Osteocyte (in vitro differentiated cells): ENCODE results near the gene TEX11. TPM values are rescaled to one million over a fixed set of nuclear protein-coding genes. Genes with fewer than 3 reads are reported as not detected.
"Not testable (repeated sequence)": the region's sequence is repeated elsewhere in the genome, so short reads cannot be mapped to it uniquely, and the experiment has no call there.

Source experiments
- DNase-seq: peaks from one replicate; pipeline ENCODE4 v3.0.0; 2021; ENCODE audit warnings: mixed read lengths; ENCODE audit not compliant: unreplicated experiment; ENCODE audit errors: extremely low spot score
- H3K27ac Mint-ChIP-seq: one replicate; pipeline ENCODE4 v1.8.0; 2021; ENCODE audit warnings: mild to moderate bottlenecking, mixed read lengths; ENCODE audit not compliant: unreplicated experiment
- H3K27me3 Mint-ChIP-seq: one replicate; pipeline ENCODE4 v1.8.0; 2021; ENCODE audit warnings: mixed read lengths; ENCODE audit not compliant: unreplicated experiment
- H3K36me3 Mint-ChIP-seq: one replicate; pipeline ENCODE4 v1.8.0; 2021; ENCODE audit warnings: mixed read lengths; ENCODE audit not compliant: unreplicated experiment
- H3K4me1 Mint-ChIP-seq: one replicate; pipeline ENCODE4 v1.8.0; 2021; ENCODE audit warnings: mixed read lengths; ENCODE audit not compliant: unreplicated experiment
- H3K4me3 Mint-ChIP-seq: one replicate; pipeline ENCODE4 v1.8.0; 2021; ENCODE audit warnings: mild to moderate bottlenecking, moderate library complexity, mixed read lengths; ENCODE audit not compliant: unreplicated experiment
- H3K9me3 Mint-ChIP-seq: one replicate; pipeline ENCODE4 v1.8.0; 2021; ENCODE audit warnings: mixed read lengths; ENCODE audit not compliant: unreplicated experiment
- total RNA-seq: library from RNA; stranded (reverse); gene quantifications from 2 replicates; pipeline ENCODE4 v1.2.1, GENCODE V29; 2021
- TF ChIP-seq, protein P1 (sequence below): fragments of 200-600 bp; sonication (generic); IDR thresholded peaks from 2 replicates; pipeline ENCODE4 v1.5.0; 2021; ENCODE audit warnings: antibody characterized with exemption, mild to moderate bottlenecking, moderate library complexity

The TEX11 gene
- total RNA-seq, 1 donor from 2014 or later = not detected

DNA sequence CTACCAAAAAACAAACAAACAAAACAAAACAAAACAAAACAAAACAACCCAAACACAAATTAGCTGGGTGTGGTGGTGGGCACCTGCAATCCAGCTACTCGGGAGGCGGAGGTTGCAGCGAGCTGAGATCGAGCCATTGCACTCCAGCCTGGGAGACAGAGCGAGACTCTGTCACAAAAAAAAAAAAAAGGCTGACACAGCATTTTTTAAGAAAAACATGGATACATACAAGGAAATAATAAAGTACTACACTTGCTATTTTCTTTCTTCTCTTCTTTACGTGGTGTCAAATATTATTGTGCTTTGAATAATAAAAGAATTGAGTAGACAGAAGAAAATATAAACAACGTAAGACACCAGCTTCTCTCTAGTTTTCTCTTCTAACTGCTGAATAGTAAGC lies 73.9 kb downstream of the TEX11 start:
- H3K4me1 Mint-ChIP-seq = no peaks in the 10 kb centered on the region
- H3K36me3 Mint-ChIP-seq = no peaks in the 10 kb centered on the region
- no peaks in the 10 kb centered on the region for H3K27me3 Mint-ChIP-seq
- DNase-seq = no peak
- peaks cover 6% of the 10 kb centered on the region for H3K9me3 Mint-ChIP-seq
- no peak overlapping the region for H3K27ac Mint-ChIP-seq
- TF ChIP-seq, protein P1, sequence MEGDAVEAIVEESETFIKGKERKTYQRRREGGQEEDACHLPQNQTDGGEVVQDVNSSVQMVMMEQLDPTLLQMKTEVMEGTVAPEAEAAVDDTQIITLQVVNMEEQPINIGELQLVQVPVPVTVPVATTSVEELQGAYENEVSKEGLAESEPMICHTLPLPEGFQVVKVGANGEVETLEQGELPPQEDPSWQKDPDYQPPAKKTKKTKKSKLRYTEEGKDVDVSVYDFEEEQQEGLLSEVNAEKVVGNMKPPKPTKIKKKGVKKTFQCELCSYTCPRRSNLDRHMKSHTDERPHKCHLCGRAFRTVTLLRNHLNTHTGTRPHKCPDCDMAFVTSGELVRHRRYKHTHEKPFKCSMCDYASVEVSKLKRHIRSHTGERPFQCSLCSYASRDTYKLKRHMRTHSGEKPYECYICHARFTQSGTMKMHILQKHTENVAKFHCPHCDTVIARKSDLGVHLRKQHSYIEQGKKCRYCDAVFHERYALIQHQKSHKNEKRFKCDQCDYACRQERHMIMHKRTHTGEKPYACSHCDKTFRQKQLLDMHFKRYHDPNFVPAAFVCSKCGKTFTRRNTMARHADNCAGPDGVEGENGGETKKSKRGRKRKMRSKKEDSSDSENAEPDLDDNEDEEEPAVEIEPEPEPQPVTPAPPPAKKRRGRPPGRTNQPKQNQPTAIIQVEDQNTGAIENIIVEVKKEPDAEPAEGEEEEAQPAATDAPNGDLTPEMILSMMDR = no peak
- no peak overlapping the region for H3K4me3 Mint-ChIP-seq

DNA sequence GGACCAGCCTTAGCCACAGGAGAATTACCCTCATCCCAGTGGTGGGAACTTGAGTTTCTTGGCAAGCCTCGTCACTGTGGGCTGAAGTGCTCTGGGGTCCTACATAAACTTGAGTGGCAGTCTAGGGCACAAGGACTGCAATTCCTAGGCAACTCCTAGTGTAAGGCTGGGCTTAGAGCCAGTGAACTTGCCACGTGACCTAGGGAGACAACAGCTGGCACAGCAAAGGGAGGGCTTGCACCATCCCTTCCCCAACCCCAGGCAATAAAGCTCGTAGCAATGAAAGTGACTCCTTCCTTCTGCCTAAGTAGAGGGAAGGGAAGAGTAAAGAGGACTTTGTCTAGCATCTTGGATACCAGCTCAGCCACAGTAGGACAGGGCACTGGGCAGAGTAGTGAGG lies 81.8 kb downstream of the TEX11 start:
- no peaks in the 10 kb centered on the region for H3K36me3 Mint-ChIP-seq
- no peaks in the 10 kb centered on the region for H3K4me1 Mint-ChIP-seq
- H3K4me3 Mint-ChIP-seq = no peak overlapping the region
- TF ChIP-seq, protein P1 = no peak
- no peaks in the 10 kb centered on the region for H3K27me3 Mint-ChIP-seq
- peaks cover 7% of the 10 kb centered on the region for H3K9me3 Mint-ChIP-seq
- DNase-seq = no peak
- no peak overlapping the region for H3K27ac Mint-ChIP-seq

DNA sequence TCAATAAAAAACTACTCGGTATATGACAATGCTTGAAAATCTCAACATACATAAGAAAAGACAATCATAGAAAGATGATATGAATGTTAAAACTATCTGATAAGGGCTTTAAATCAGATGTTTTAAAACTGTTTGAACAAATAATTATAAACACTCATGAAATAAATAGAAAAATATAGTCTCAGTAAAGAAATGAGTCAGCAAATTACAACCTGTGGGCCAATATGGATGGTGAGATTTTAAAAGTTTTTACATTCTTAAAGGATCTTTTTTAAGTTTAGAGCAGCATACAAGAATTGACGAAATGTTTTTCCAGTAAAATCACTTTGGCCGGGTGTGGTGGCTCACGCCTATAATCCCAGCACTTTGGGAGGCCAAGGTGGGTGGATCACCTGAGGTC lies 83.1 kb downstream of the TEX11 start:
- TF ChIP-seq, protein P1 = no peak
- Mint-ChIP-seq H3K4me1 (no peaks in the 10 kb centered on the region), H3K27me3 (no peaks in the 10 kb centered on the region), H3K36me3 (no peaks in the 10 kb centered on the region), H3K4me3 (no peak overlapping the region), H3K9me3 (peaks cover 15% of the 10 kb centered on the region), H3K27ac (no peak overlapping the region)
- no peak for DNase-seq

DNA sequence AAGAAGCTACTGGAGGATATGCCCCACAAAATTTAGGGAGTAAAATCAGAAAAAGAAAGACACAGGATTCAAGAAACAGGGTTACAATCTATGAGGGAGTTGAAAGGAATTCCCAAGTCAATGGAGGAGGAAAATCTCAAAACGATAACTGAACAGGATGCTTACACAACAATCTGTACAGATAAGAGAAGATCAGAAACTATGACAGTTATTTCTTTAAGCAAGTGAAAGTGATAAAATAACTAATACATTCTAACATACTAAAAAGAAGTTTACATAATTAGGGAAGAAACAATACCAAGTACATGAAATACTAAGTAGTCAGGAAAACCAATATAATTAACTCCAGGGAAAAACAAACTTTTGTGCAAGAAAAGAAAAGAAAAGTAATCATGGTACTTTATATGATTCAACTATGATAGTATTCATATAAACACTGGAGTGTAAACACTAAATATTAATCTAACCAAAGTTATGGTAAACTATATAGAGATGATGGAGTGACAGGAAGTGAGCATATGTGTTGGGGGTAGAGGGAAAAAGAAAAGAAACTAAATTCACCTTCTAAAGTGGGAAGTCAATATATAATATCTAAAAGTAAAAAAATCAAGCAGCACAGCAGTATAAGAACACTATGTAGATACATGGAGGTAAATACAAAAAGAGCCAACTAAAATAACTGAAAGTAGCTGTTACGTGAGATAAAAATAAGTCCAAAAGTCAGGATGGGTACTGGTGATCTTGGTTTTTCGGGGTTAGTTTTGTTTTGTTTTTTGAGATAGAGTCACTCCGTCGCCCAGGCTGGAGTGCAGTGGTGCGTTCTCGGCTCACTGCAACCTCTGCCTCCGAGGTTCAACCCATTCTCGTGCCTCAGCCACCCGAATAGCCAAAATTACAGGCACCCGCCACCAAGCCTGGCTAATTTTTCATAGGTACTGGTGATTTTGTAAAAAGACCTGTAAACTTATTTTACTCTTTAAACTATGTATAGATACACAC lies 99.3 kb downstream of the TEX11 start:
- Mint-ChIP-seq H3K36me3 (no peaks in the 10 kb centered on the region), H3K4me1 (no peaks in the 10 kb centered on the region), H3K27me3 (no peaks in the 10 kb centered on the region), H3K4me3 (no peak overlapping the region), H3K27ac (no peak overlapping the region), H3K9me3 (peaks cover 3% of the 10 kb centered on the region)
- DNase-seq = no peak
- TF ChIP-seq, protein P1 = no peak

DNA sequence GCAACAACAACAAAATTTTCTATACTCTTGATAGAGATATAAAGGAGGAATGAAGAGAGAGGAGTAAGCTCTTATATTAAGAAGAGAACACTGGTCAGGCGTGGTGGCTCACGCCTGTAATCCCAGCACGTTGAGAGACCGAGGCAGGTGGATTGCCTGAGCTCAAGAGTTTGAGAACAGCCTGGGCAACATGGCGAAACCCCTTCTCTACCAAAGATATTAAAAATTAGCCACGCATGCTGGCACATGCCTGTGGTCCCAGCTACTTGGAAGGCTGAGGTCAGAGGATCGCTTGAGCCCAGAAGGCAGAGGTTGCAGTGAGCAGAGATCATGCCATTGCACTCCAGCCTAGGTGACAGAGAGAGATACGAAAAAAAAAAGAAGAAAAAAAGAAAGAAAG lies 102.4 kb downstream of the TEX11 start:
- H3K4me3 Mint-ChIP-seq = no peak overlapping the region
- DNase-seq = no peak
- H3K27me3 Mint-ChIP-seq = peaks cover 2% of the 10 kb centered on the region
- no peaks in the 10 kb centered on the region for H3K9me3 Mint-ChIP-seq
- H3K4me1 Mint-ChIP-seq = no peaks in the 10 kb centered on the region
- H3K36me3 Mint-ChIP-seq = no peaks in the 10 kb centered on the region
- TF ChIP-seq, protein P1 = no peak
- no peak overlapping the region for H3K27ac Mint-ChIP-seq

DNA sequence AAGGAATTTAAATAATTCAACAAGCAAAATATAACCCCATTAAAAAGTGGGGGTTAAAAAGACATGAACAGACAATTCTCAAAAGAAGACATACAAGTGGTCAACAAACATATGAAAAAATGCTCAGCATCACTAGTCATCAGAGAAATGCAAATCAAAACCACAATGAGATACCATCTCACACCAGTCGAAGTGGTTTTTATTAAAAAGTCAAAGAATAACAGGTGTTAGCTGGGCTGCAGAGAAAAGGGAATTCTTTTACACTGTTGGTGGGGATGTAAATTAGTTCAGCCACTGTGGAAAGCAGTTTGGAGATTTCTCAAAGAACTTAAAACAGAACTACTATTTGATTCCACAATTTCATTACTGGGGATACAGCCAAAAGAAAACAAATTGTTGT lies 111.8 kb downstream of the TEX11 start:
- not testable (repeated sequence) for H3K27me3 Mint-ChIP-seq, H3K27ac Mint-ChIP-seq, H3K36me3 Mint-ChIP-seq, H3K9me3 Mint-ChIP-seq, H3K4me3 Mint-ChIP-seq, H3K4me1 Mint-ChIP-seq, DNase-seq
